Suprapubic skin (tissue), 4 donors: ENCODE data around the gene SYNM.

Experiments
- CTCF ChIP-seq, 2 donors: fragments of 200-600 bp in 1 of 2; fragments of 450-650 bp in 1 of 2; sonication (generic) in 1 of 2; IDR thresholded peaks; one replicate each; pipeline ENCODE4 v1.5.1; 2016 to 2019; ENCODE audit warnings: antibody characterized with exemption in 2 of 2, mild to moderate bottlenecking in 1 of 2, moderate library complexity in 1 of 2
- POLR2A ChIP-seq, 2 donors: fragments of 450-650 bp; IDR thresholded peaks; one replicate each; pipeline ENCODE4 v1.6.1; 2017; ENCODE audit warnings: antibody characterized with exemption in 2 of 2, mild to moderate bottlenecking in 2 of 2, moderate library complexity in 2 of 2
- POLR2AphosphoS5 ChIP-seq, 3 donors: sonication (generic); formaldehyde crosslinking; IDR thresholded peaks; one replicate each; pipeline ENCODE4 v1.6.1; 2017; ENCODE audit warnings: antibody characterized with exemption in 3 of 3

GRCh38 chr15:99103279-99103678, 1.6 kb upstream of the SYNM start:
- TF ChIP-seq CTCF (IDR thresholded peaks at IDR 0.05) (no peak), POLR2A (IDR thresholded peaks at IDR 0.05) (no peak), POLR2AphosphoS5 (IDR thresholded peaks at IDR 0.05) (no peak)
